ENCODE measurements around the gene TPPP2. TPM values are rescaled to one million over a fixed set of nuclear protein-coding genes. Genes with fewer than 3 reads are reported as not detected.

TPPP2 gene
- total and polyA plus RNA-seq, 2 experiments from 2014 or later, result 0.39 to 0.92 TPM

GRCh38 chr14:21011136-21011535 is 18.9 kb upstream of the TPPP2 start:
- Histone ChIP-seq H3K36me3 (no peaks in the 10 kb centered on the region), H3K4me3 (no peak overlapping the region), H3K27me3 (no peaks in the 10 kb centered on the region), H3K4me1 (ENCODE audit: low read depth) (peaks cover 12% of the 10 kb centered on the region), H3K9me3 (ENCODE audit: low read depth) (no peaks in the 10 kb centered on the region), H3K27ac (no peak overlapping the region)
- no peak for DNase-seq (ENCODE audit: low read depth in 1 of 2, low spot score in 1 of 2)
- TF ChIP-seq, protein P1, sequence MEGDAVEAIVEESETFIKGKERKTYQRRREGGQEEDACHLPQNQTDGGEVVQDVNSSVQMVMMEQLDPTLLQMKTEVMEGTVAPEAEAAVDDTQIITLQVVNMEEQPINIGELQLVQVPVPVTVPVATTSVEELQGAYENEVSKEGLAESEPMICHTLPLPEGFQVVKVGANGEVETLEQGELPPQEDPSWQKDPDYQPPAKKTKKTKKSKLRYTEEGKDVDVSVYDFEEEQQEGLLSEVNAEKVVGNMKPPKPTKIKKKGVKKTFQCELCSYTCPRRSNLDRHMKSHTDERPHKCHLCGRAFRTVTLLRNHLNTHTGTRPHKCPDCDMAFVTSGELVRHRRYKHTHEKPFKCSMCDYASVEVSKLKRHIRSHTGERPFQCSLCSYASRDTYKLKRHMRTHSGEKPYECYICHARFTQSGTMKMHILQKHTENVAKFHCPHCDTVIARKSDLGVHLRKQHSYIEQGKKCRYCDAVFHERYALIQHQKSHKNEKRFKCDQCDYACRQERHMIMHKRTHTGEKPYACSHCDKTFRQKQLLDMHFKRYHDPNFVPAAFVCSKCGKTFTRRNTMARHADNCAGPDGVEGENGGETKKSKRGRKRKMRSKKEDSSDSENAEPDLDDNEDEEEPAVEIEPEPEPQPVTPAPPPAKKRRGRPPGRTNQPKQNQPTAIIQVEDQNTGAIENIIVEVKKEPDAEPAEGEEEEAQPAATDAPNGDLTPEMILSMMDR (IDR thresholded peaks at IDR 0.05; ENCODE audit: low read depth, low read length), result no peak

DNA sequence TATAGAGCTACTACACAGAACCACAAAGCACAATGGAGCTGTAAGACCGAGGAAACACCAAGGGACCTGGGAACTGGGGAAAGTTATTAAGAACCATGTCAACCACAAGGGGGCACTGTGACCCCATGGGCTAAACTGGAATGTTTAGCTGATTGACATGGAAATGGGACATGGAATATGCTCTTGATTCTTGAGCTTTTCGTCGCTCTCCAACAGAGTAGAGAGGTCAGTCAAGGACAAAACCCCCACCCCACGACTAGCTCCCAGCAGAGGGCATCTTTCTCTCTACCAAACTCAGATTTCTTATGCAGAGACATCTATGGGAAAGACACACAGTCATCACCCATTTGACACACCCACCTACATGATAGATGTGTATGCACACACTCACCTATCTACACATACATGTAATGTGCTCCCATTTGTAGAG is 15.2 kb upstream of the TPPP2 start:
- Histone ChIP-seq H3K27me3 (no peaks in the 10 kb centered on the region), H3K36me3 (peaks cover 16% of the 10 kb centered on the region), H3K4me1 (ENCODE audit: low read depth) (peaks cover 12% of the 10 kb centered on the region), H3K27ac (peak overlapping the region; percentile 57), H3K9me3 (ENCODE audit: low read depth) (no peaks in the 10 kb centered on the region), H3K4me3 (no peak overlapping the region)
- DNase-seq (ENCODE audit: low read depth in 1 of 2, low spot score in 1 of 2), result peak; percentile 92 to 96
- TF ChIP-seq, protein P1 (IDR thresholded peaks at IDR 0.05; ENCODE audit: low read depth, low read length), result peak; percentile 83

DNA sequence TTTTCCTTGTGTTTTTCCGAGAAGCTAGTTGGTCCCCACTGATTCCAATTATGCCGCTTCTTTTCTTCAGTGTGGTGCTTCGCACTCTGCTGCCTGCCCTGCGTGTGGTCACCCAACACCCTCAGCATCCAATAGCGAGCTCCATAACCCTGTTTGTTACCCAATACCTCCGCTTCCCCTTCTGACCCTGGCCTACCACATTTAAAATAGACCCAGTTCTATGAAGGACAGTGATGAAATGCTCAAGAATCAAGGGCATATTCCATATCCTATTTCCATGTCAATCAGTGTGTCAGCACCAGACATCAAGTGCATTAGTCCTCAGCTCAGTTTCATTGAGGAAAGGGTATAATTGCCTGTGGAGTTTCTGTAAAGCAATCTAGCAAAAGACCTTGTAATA is 14.7 kb upstream of the TPPP2 start:
- Histone ChIP-seq H3K27ac (peak overlapping the region; percentile 57), H3K4me3 (no peak overlapping the region), H3K9me3 (ENCODE audit: low read depth) (no peaks in the 10 kb centered on the region), H3K36me3 (peaks cover 16% of the 10 kb centered on the region), H3K4me1 (ENCODE audit: low read depth) (peaks cover 12% of the 10 kb centered on the region), H3K27me3 (no peaks in the 10 kb centered on the region)
- TF ChIP-seq, protein P1 (IDR thresholded peaks at IDR 0.05; ENCODE audit: low read depth, low read length), result no peak
- DNase-seq (ENCODE audit: low read depth in 1 of 2, low spot score in 1 of 2), result no peak

DNA sequence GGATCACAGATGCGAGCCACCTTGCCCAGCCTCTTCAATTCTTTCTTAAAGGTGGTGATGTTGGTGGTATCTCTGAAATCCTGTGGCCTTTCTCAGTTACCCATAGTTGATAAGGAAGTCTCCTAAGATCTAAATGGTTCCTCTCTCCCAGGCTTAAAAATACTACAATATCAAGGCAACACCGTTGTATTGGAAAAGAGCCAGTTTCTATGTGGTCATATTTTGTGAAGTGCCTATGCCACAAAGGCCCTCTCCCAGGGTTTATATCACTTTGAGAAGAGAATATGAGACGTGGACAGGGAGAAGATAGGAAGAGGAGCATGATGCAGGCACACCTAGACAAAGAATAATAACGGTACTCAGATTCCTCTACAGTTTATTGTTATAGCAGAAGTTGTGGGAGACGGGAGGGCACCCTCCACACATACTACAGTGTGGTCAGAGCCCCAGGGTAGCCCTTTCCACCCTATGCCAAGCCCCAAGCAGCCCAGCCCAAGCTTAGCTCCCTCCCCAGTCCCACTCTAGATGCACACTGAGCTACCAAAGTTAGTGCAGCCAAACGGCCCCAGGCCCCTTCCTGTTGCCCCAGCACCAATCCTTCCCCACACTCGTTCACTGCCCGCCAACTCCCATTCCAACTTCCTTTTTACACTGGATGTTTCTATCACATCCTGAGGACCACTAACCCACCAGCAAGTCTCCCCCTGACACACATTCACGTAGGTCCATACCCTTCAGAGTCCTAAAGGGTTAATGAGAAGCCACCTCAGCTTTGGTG is 13.4 kb upstream of the TPPP2 start:
- Histone ChIP-seq H3K9me3 (ENCODE audit: low read depth) (no peaks in the 10 kb centered on the region), H3K4me1 (ENCODE audit: low read depth) (peaks cover 12% of the 10 kb centered on the region), H3K27ac (no peak overlapping the region), H3K36me3 (peaks cover 26% of the 10 kb centered on the region), H3K4me3 (no peak overlapping the region), H3K27me3 (no peaks in the 10 kb centered on the region)
- TF ChIP-seq, protein P1 (IDR thresholded peaks at IDR 0.05; ENCODE audit: low read depth, low read length), result no peak
- DNase-seq (ENCODE audit: low read depth in 1 of 2, low spot score in 1 of 2), result no peak

DNA sequence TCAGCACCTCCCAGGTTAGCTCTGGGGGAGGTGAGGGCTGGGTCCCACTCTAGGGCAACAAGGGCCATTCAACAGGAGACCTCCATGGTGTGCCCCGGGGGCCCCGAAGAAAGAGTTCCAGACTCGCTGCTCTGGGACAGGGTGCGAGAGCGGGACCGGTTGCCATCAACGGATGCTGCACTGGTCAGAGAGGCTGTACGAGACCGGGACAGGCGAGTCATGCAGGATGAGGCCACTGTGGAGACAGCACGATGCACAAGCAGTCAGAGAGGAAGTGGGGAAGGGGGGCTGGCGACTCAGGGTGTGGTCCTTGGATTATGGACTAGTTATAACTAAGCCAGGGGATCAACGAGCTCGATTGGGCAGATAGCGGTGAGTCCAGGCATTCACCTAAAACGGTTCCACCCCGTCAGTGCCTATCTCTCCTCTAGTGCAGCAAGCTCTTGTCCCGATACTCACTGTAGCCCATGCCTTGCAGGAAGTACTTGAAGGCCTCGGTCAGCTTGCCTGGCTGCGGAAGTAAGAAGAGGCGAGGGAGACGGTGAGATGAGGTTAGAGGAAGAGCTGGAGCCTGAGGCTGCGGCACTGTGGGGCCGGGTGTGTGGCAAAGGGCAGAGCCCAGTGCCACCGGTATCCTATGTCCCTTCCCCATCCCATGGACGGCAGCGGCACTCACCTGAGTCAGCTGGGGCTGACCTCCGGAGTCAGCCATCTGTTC is 12.3 kb upstream of the TPPP2 start:
- no peaks in the 10 kb centered on the region for H3K9me3 ChIP-seq (ENCODE audit: low read depth)
- H3K4me3 ChIP-seq, result no peak overlapping the region
- peak overlapping the region; percentile 48 for H3K27ac ChIP-seq
- H3K36me3 ChIP-seq, result peaks cover 26% of the 10 kb centered on the region
- H3K27me3 ChIP-seq, result no peaks in the 10 kb centered on the region
- DNase-seq (ENCODE audit: low read depth in 1 of 2, low spot score in 1 of 2), result no peak
- H3K4me1 ChIP-seq (ENCODE audit: low read depth), result peaks cover 11% of the 10 kb centered on the region
- TF ChIP-seq, protein P1 (IDR thresholded peaks at IDR 0.05; ENCODE audit: low read depth, low read length), result no peak

All from cardiac muscle cell (in vitro differentiated cells and primary cell).